ENCODE data around the gene FAM174C. TPM values are rescaled to one million over a fixed set of nuclear protein-coding genes. Genes with fewer than 3 reads are reported as not detected.

Gene FAM174C
- total and polyA plus RNA-seq, 10 donors = 35.8 to 134 (median 46.6) TPM

GRCh38 chr19:1268226-1269064 is 6.9 kb upstream of the FAM174C start:
- intact Hi-C loops (cut with DNase I; ENCODE audit: low total_unique reads) = no loop called here
- peaks cover 77 to 96% (median 94%) of the 10 kb centered on the region in 6 donors for H3K4me1 ChIP-seq
- peaks cover 4 to 34% (median 29%) of the 10 kb centered on the region in 6 donors for H3K36me3 ChIP-seq
- WGBS, 5 donors = 56 to 64% (median 58%) methylated on average over 40 of the region's 40 CpGs
- H3K27me3 ChIP-seq (replicated peaks in 1 of 7) = no peaks in the 10 kb centered on the region
- H3K9me3 ChIP-seq = no peaks in the 10 kb centered on the region
- TF ChIP-seq POLR2AphosphoS5 (IDR thresholded peaks at IDR 0.05) (peak in 1 of 3 donors; percentile 4), CTCF (IDR thresholded peaks at IDR 0.05 in 8 of 11, conservative IDR thresholded peaks at IDR 0.05 in 3 of 11) (peak in 2 of 11 experiments; percentile 2 to 8), POLR2A (IDR thresholded peaks at IDR 0.05) (no peak)
- peak; percentile 91 for DNase-seq
- peak overlapping the region; percentile 92 to 100 (median 100) for H3K27ac ChIP-seq
- H3K4me3 ChIP-seq = peak overlapping the region in 6 of 8 donors; percentile 60 to 91 (median 82)

- TF ChIP-seq POLR2AphosphoS5 (IDR thresholded peaks at IDR 0.05) (peak; percentile 99 to 100 (median 100)), CTCF (IDR thresholded peaks at IDR 0.05 in 8 of 11, conservative IDR thresholded peaks at IDR 0.05 in 3 of 11) (peak in 3 of 11 experiments; percentile 16 to 47 (median 25)), POLR2A (IDR thresholded peaks at IDR 0.05) (peak; percentile 94 to 98 (median 97))
- Histone ChIP-seq H3K27me3 (replicated peaks in 1 of 7) (no peaks in the 10 kb centered on the region), H3K27ac (peak within 1 kb of the TSS; percentile 92 to 100 (median 100)), H3K4me1 (peaks cover 83 to 96% (median 94%) of the 10 kb centered on the region in 6 donors), H3K9me3 (no peaks in the 10 kb centered on the region), H3K36me3 (peaks cover 4 to 41% (median 36%) of the 10 kb centered on the region in 6 donors), H3K4me3 (peak within 1 kb of the TSS; percentile 60 to 91 (median 82))
- 0 to 1% (median 1%) methylated on average over 13 to 50 of the region's 50 CpGs for WGBS, 5 donors
- intact Hi-C loops (cut with DNase I; ENCODE audit: low total_unique reads) = no loop called here
- DNase-seq = peak; percentile 100
Measured at GRCh38 chr19:1269065-1269477, 6.3 kb upstream of the FAM174C start, which contains the start of gene CIRBP. Gene CIRBP (plus strand): TSS chr19:1269332. CDS start chr19:1270934, 1,602 bp downstream.

GRCh38 chr19:1269478-1270212 is 5.7 kb upstream of the FAM174C start:
- TF ChIP-seq POLR2AphosphoS5 (IDR thresholded peaks at IDR 0.05) (peak in 1 of 3 donors; percentile 55), POLR2A (IDR thresholded peaks at IDR 0.05) (no peak), CTCF (IDR thresholded peaks at IDR 0.05 in 8 of 11, conservative IDR thresholded peaks at IDR 0.05 in 3 of 11) (no peak)
- H3K9me3 ChIP-seq = no peaks in the 10 kb centered on the region
- H3K27ac ChIP-seq = peak overlapping the region; percentile 92 to 100 (median 100)
- peak overlapping the region; percentile 60 to 91 (median 82) for H3K4me3 ChIP-seq
- peaks cover 83 to 96% (median 94%) of the 10 kb centered on the region in 6 donors for H3K4me1 ChIP-seq
- 0 to 1% (median 0%) methylated on average over 33 to 64 of the region's 64 CpGs for WGBS, 5 donors
- intact Hi-C loops (cut with DNase I; ENCODE audit: low total_unique reads) = loop anchor here (10.0 kb wide), 1 partner anchor 135 kb away; the partner anchor contains the start of genes DAZAP1 and GAMT
- no peaks in the 10 kb centered on the region for H3K27me3 ChIP-seq (replicated peaks in 1 of 7)
- H3K36me3 ChIP-seq = peaks cover 10 to 46% (median 41%) of the 10 kb centered on the region in 6 donors
- peak; percentile 95 for DNase-seq

Measured in spleen (tissue), 11 donors.